Stimulated activated CD4-positive, alpha-beta T cell treated with anti-CD3 and anti-CD28 coated beads, Interleukin-4, amount 100 ng/mL, for 4 hours (primary cell): ENCODE measurements around the gene ZRANB2.
A peak's percentile ranks its signal among the peaks of the same experiment; 100 is the strongest.

ENCODE experiments used
- DNase-seq, 2 experiments: peaks; one replicate each; pipeline ENCODE4 v3.0.0-alpha.2; 2020

The ZRANB2 gene

DNA sequence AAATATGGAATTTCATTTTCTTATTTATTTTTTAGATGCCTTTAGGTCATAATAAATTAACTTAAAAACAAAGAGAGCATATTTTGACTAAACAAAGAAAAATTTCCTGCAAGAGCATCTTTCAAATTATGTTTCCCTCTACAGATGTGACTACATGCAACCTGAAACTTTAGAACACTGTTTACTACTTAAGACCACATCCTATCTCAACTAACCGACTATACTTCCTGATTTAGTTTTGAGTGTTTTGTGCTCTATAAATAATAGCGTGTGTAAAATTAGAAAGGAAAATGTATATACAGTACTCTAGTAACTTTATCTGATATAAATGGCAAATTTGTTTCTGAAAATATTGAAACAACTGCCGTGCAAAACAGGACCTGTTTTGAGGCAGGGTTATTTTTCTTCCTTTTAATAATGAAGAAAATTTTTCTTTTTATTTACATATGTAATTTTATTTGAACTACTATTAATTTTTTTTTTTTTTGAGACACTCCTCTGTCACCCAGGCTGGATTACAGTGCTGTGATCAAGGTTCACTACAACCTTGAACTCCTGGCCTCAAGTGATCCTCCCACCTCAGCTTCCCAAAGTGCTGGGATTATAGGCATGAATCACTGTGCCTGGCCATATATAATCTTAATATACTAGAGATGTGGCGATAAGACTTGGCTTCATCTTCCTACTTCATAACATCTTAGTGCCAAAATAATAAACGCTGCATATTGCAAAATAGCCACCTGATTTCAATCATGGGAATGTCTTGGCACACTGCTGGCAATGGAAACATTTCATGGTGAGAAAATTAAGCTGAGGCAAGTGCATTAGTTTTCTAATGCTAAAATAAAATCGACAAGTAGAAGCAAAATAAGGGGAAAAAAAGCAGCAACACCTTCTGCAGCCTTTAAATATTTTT is 12.3 kb downstream of the ZRANB2 start:
- no peak for DNase-seq

DNA sequence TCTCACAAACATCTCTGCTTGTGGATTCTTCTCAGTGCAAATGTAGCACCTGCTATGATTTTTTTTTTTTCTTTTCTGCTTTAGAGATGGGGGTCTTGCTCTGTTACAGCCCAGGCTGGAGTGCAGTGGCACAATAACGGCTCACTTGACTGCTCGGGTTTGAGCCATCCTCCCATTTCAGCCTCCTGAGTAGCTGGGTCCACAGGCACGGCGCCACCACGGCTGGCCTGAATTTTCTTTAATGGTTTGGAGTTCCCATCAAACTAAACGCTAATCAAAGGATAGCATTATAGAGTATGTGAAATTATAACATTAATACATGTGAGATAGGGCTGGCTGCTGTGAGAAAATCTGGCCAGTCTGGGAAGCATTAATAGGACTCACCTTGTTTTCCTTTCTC is 26.0 kb downstream of the ZRANB2 start:
- DNase-seq = no peak

DNA sequence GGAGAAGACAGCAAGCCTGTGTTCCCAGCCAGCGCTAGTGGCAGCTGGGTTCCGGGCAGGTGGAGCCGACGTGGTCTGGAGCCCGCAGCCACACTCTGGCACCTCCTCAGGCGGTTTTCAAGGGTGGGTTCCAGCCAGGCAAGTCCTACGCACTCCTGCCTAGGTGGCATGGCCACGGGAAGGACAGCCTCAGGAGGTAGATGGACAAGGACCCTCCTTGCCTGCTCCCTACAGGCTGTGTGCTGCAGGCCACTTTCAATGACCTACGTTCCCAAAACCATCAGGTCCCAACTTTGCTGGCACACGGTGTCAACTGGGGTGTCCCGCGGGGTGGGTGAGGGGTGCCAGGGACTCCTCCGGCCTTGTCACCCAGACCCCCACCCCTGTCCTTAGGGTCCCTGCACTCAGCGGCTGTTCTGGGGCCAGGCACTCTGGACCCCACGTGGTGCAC is 26.5 kb downstream of the ZRANB2 start:
- no peak for DNase-seq

DNA sequence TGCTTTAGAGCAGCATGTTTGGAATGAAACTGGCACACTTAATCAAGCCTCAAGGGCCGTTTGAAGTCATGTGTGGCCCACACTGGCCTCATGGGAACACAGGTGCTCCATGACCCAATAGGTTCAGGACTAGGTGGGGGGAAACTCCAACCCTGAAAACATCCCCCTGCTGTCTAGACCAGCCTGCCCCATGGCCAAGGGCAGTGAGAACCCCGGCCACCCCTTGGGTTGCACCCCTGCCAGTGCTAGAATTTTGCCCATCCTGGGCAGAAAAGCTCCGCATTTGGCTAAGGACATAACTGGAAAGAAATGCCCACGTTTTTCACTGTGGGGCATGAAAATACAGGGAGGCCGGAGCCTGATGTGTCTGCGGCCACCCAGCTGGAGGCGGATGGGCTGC is 27.1 kb downstream of the ZRANB2 start:
- no peak for DNase-seq

DNA sequence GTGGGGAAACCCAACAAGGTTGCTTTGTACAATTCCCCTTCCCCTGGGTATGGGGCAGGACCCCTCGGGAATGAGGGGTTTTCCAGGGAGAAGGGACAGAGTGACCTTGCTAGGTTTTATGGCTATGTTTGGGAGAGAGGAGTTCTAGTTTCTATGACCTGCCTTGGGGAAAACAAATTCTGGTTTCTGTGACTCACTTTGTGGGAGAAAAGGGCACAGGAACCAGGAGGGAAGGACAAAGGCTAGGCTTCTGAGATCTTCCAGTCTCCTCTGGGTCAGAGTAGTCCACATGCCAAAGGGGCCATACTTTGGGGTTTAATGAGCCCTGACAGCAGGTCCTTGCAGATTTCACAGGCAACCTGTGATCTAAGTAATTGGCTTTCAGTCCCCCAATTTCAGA is 27.7 kb downstream of the ZRANB2 start:
- no peak for DNase-seq

DNA sequence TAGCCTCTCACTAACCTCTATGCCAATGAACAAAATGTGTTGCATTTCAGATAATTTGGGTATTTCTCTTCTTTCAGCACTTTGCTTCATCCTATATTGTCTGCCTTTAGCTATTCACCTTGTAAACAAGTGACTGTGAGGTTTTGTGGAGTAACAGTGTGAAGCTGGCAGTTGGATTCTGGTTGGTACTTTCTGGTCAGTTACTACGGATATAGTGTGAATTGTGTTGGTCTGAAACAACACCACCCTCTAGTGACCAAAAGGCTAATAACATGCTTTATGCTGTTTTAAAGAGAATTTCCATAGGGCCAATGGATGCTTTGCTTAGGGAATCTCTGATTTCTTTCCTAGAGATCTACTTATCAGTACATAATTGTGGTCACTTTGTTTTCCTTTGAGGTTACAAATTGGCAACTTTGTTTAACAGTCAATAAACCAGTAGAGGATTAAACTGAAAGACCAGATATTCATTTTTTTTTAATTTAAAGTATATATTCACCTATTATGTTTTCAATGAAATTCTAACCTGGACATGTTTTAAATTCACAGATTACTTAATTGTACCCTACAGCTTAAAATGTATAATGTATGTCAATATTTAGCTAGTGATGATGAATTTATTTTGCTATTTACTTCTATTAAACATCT is 30.8 kb downstream of the ZRANB2 start:
- DNase-seq = no peak

DNA sequence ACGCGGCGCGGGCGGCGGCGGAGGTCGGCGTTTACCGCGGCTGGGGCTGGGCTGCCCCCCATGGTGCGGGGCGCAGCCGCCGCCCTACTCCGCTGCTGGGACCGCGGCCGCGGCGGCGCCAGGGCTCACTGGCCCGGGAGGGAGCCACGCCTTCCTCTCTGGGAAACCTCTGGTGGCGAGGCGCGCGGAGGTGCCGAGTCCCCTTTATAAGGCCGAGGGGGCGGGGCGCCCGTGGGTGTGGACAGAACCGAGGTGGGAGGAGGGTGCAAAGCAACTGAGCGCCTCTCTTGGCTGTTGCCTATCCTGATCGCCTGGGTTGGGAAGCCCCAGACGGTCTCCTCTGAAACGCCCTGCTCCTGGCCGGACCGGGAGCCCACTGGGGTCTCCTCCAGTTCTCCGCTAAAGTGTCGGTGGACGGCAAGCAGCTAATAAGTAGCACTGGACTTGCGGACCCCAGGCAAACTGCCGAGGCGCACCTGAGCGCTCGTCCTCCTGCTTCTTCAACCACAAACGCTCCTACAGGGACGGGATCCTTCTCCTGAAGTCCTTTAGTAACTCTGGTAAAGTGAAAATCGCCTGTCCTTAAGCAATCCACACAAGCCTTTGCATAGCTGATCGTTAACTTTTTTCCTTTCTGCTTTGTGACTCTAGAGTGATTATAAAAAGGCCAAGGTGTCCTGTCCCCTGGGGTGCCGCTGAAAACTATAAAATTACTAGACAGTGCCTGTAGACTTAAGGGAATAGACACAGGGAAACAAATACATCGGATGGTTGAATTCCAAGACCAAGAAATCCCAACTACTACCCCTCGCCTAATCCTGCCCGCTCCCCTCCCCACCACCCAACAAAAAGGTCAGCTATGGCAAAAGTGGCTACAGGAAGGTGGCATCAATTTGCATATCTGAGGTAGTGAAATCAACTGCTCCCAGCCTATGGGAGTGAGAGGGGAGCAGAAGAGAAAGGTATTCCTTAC is 32.9 kb downstream of the ZRANB2 start, which contains the start of gene PTGER3:
TSS of gene PTGER3 (minus strand) at position 182 of the 973 bp plus-strand sequence. CDS start 239 bp downstream, outside the sequence.
- DNase-seq = peak; percentile 49 to 51

DNA sequence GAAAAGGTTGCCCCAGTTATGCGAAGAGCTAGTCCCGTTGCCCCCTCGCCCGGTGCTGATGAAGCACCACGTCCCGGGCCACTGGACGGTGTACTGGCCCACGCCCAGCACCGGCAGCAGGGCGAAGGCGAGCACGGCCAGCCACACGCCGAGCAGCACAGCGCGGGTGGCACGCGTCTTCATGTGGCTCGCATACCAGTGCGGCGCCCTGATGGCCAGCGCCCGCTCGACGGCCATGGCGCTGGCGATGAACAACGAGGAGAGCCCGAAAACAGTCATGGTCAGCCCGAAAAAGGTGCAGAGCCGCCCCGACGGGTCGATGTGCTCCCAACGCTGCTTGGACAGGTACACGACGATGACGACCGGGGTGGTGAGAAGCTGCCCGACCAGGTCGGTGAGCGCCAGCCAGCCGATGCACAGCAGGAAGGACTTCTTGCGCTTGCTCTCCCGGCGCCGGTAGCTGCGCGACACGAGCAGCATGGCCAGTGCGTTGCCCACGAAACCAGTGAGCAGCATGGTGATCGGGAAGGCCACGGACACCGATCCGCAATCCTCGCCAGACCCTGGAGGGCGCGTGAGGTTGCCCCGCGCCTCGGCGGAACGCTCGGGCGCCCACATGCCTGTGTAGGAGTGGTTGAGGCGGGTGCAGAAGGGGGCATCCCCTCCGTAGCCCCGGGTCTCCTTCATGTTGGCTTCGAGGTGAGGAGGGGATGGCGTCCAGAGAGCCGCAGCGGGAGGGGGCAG is 33.8 kb downstream of the ZRANB2 start:
- peak in 1 of 2 experiments; percentile 11 for DNase-seq

DNA sequence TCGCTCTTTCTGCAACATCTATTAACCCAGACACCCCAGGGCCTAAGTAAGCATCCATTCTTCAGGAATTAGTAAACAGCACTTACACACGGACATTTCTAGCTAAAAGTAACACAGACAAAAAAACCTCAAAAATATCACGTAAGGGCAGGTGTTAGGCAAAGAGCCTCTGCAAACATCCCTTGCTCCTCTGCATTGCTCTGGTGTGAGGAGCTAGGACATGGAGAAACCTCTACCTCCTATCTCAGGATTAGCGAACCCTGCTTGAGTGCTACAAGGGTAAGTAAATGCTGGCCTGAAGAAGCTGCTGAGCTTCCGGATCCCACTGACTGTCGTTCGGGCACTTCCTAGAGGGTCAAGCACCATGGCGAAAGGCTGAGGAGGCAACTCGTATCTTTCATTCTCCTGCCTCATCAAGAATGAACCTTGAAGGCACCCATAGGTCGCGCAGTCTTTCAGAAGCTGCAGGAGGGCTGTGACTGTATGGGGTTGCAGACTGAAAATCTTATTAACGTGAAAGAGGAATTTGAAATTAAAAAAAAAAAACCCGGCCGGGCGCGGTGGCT is 35.3 kb downstream of the ZRANB2 start:
- DNase-seq = no peak

DNA sequence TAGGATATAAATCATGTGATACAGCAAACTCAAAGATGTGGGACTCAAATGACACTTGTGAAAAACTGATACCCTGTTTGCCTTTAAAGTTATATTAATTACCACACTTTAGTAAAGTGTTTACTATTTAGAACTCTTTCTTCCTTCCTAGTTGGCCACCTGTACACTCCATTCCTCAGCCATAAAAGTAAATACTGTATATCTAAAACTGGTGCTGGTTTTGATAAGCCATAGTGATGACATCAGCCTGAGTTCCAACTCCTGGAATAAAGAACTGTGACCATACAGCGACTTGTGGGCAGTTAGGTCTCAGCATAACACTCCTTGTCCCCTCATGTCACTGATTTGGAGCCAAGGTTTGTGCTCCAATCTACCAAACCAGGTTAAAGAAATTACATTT is 36.0 kb downstream of the ZRANB2 start:
- DNase-seq = no peak

DNA sequence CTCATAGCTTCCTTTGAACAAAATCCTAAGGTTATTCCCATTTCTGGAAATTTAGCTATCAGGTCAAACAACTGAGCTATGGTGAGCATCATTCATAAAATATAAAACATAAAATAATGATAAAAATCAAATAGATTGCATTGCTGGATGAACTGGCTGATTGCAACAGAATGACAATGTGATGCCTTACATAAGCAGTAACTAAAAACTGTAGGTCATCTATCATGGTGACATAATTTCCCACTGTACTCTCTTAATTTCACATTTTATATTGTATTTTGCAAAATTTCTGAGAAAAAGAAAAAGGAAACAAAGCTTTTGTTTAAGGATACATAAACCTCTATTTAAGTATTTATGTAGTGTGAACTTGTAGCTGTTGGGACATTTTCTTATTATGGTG is 37.8 kb downstream of the ZRANB2 start:
- DNase-seq = no peak

DNA sequence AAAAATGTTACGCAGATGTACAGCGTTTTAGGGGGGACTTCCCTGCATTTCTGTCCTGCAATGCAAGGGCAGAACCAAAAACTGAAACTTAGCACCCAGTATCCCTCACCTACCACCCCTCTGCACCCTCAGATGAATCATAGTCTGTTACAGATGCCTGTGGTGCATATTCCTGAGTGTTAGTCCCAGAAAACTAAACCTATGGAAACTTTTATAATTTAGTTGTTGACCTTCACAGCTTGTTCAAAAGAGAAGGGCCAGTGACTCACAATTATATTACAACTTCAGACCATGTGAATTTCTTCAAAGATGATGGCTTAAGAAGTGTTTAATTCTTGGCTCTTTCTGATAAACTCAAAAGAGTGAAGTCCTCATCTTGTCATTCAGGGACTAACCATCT is 39.0 kb downstream of the ZRANB2 start:
- no peak for DNase-seq

DNA sequence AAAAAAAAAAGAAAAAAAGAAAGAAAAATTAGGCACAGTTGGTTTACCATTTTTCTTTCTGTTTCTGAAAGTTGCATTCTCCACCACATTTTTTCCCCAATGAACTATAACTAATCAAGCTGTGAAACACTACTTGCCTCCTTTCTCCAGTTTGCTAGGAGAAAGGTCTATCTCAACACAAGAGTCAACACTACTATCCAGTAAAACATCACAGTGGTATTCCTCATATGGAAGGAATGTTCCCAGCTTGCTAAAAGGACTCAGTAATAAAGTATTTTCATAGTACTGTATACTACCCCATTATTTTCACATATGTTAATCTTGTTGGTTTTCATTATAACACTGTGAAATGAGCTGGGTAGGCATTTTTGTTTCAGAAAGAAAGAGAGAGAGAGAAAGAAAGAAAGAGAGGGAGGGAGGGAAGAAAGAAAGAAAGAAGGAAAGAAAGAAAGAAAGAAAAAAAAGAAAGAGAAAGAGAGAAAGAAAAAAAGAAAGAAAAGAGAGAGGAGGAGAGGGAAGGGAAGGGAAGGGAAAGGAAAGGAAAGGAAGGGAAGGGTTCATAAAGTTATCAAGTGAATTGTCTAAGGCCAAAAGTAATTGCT is 41.1 kb downstream of the ZRANB2 start:
- DNase-seq = no peak

DNA sequence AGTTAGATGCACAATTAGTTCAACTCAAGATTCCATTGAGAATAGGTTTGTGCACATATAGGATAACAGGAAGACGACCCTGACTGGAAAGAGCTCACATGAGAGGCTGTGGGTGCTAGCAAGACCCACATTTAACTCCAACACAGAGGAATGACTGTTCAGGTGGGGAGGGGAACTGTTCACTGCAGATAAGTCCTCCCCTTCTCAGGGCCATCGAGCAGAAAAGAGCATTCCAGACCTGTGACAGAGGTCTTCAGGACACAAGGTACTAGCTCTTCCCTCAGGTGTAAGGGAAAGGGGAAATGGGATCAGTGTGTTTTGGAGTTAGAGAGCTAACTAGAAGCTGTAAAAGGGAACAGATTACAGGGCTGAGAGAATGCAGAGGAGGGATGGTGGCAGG is 41.9 kb downstream of the ZRANB2 start:
- no peak for DNase-seq

DNA sequence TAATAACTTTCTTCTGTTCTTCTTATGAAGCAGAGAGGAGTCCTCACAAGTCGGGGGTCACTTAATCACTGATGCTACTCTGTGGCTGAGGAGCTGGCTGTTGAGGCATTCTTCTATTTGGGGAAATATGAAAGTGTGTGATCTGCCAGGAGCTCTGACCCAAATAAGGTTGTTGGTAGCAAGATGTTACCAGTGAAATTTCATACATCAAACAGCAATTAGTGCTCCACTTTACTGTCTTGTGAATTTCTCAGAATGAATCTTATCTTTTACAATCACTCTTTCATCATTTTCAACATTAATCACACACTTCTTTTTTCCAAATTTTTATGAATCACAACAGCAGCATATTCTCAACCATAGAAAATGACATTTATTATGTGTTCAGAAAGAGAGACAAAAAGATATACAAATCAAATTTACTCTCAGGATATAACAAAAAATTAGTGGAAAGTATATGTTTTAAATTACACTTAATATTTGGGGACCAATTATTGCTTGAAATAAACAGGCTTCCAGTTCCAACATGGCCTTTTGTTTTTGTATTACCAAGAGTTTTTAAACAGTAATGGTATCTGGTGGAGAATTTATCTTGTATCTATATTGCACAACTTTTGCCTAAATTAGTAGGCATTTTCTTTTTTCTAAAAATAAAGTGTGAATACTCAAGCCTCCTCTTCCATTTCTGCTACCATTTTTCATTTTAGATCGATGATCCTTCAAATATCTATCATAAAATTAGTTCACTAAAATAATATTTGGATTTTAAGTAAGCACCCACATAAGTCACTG is 42.8 kb downstream of the ZRANB2 start:
- DNase-seq = no peak

DNA sequence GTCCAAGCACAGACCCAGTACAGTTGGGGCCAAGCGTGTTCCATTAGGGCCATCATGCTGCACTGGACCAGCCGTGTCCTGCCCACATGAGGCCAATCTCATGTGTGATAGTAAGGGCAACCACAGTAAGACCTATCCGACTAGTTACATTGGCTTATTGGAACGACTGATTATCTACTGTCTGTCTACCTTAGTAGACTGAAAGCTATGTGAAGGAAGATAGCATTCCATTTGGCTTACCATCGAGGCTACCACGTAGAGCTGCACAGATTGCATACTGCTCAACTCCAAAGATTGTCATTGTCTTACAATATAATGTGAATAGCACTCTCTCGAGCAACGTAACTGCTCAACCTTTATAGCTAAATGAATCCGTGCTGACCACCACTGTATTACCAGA is 43.8 kb downstream of the ZRANB2 start:
- no peak for DNase-seq

DNA sequence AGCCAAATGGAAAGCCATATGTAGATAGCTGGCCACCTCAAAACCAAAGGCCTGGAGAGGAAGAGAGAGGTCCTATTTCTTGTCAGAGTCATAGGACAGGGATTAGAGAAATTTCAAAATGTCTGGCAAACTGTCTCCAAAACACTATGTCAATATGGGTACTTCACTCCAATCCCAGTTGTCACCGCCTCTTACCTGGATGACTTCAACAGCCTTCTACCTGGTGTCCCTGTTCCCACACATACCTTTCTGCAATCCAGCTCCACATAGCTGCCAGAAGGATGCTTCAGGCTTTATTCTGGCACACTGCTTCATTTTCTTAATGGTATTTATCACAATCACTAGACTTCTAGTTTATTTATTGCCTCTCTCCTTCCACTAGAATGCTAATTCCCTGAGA is 47.7 kb downstream of the ZRANB2 start:
- DNase-seq = no peak

DNA sequence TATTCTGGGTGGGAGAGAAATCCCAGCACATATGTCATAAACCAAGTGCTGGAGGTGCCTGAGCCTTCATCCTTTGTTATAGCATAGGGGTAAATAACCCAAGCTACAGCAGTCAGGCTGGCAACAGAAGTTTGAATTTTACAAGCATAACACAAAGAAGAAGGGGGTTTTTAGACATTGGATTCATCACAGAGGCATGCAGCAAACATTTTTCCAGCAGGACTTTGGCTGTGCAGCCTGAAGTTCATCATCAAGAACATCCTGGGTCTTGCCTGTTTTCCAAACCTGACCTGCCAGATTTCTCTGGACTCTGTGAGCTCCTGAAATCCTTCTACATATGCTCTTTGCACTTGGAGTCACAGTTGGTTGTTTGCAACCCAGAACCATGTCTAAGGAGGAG is 49.4 kb downstream of the ZRANB2 start:
- DNase-seq = no peak

DNA sequence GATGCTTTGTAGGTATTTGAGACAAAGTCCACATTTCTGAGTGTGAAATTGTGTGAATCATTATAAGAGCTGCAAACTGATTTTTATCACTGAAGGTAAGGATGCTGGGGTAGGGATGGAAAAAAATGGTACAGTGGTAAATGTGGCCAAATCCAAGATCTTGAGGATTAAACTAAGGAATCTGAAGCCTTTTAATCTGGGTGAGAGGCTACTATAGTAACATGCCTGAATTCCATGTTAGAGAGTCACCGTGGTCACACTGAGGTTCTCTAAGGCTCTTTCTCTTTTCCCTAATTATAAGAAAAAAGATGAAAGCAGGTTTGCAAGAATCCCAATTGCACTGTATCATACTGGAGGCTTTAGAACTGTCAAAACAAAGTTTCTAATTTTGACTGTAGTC is 50.8 kb downstream of the ZRANB2 start:
- DNase-seq = no peak

DNA sequence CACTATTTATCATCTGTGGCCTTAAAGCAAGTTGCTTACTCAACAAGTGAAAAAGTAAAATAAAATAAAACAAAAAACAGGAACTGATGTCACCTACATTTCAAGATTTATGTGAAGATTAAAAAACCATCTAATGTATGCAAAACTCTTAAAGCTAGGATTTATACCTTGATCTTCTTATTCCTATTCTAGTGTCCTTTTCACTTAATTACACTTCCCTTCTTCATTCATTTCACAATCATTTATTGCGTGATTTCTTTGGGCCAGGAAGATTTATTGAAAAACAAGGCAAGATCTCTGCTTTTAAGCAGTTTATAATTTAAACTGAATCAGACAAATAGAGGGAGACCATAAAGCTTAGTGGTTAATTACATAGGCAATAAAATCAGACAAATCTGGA is 51.9 kb downstream of the ZRANB2 start:
- no peak for DNase-seq

DNA sequence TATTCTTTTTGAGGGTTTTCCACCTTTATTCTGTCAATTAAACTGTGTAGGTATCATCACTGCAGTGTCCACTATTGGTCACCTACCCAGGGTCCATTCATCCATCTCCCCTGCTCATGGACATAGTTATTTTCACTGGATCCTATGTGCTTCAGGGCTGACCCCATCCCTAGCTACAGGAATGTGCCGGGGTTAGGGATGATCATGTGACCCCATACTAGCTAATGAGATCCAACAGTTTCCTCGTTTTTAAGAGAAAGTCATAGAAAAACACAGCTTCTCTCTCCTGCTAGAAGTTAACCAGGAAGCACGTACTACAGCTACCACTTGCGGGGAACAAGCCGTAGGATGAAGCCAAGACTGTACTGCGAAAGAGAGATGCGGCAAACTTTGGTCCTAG is 52.8 kb downstream of the ZRANB2 start:
- DNase-seq = no peak
